A549 (cell line): ENCODE measurements around the gene GIT2. TPM values are rescaled to one million over a fixed set of nuclear protein-coding genes. Genes with fewer than 3 reads are reported as not detected.

Experiments
- ATAC-seq, 2 experiments: fragments of 200-7000 bp in 1 of 2; fragments of >200 bp in 1 of 2; cut with Nextera tagmentation in 1 of 2; cut with Tn5 transposase in 1 of 2; 3 replicates each; pipeline versions ENCODE4 v1.8.0 to v1.9.1; 2018 to 2020; ENCODE audit warnings: mild to moderate bottlenecking in 1 of 2, moderate library complexity in 1 of 2
- CTCF ChIA-PET: fragments of 300-600 bp; sonication (Branson Sonifier 250); formaldehyde crosslinking; extraction: SDS; loops from one replicate; lab custom pipeline; 2021; ENCODE audit warnings: antibody characterized with exemption, inconsistent platforms; lab: Yijun Ruan, JAX
- POLR2A ChIA-PET: fragments of 350-600 bp; formaldehyde crosslinking; extraction: SDS; loops from one replicate; lab custom pipeline; 2021; ENCODE audit warnings: antibody characterized with exemption, inconsistent platforms; lab: Yijun Ruan, JAX
- DNase-seq, 2 experiments: peaks; one replicate each; pipeline versions ENCODE4 v3.0.0 to v3.0.0-alpha.2; 2011 to 2016; ENCODE audit warnings: low read depth in 1 of 2, low spot score in 1 of 2
- FAIRE-seq: peaks from 2 replicates; lab custom pipeline; 2011; peaks lifted over from hg19 to GRCh38; lab: Jason Lieb, UNC
- H3K27ac ChIP-seq, 2 experiments: fragments of >200 bp; sonication (Bioruptor Twin); formaldehyde crosslinking; 3 replicates each; pipeline ENCODE4 v1.5.1; 2016 to 2017
- H3K4me1 ChIP-seq: fragments of >200 bp; sonication (Bioruptor Twin); formaldehyde crosslinking; 3 replicates; pipeline ENCODE4 v1.6.1; 2016
- H3K4me2 ChIP-seq: fragments of >200 bp; sonication (Bioruptor Twin); formaldehyde crosslinking; 3 replicates; pipeline ENCODE4 v1.6.1; 2016
- H3K4me3 ChIP-seq: fragments of >200 bp; sonication (Bioruptor Twin); formaldehyde crosslinking; 3 replicates; pipeline ENCODE4 v1.5.1; 2016
- H3K9me3 ChIP-seq: fragments of >200 bp; sonication (Bioruptor Twin); formaldehyde crosslinking; 3 replicates; pipeline ENCODE4 v1.6.1; 2016
- CHD2 ChIP-seq: fragments of 150-350 bp; IDR thresholded peaks from 2 replicates; pipeline ENCODE4 v1.6.1; 2014; ENCODE audit warnings: low read length; ENCODE audit not compliant: partially characterized antibody
- CHD4 ChIP-seq: fragments of 200-600 bp; sonication (generic); IDR thresholded peaks from 2 replicates; pipeline ENCODE4 v1.6.1; 2016; ENCODE audit warnings: antibody characterized with exemption, mild to moderate bottlenecking, borderline replicate concordance
- EP300 ChIP-seq, 2 experiments: fragments of >200 bp; sonication (Bioruptor Twin); formaldehyde crosslinking; IDR thresholded peaks; 2 replicates in 1 of 2; 3 replicates in 1 of 2; pipeline ENCODE4 v1.6.1; 2016 to 2017
- ESRRA ChIP-seq: fragments of 150-350 bp; IDR thresholded peaks from 2 replicates; pipeline ENCODE4 v1.6.1; 2014; ENCODE audit warnings: mild to moderate bottlenecking, low read length, borderline replicate concordance
- FOSB ChIP-seq: fragments of 250-450 bp; sonication (Bioruptor Pico); IDR thresholded peaks from 2 replicates; pipeline ENCODE4 v1.5.0; 2020; ENCODE audit warnings: mild to moderate bottlenecking, moderate library complexity
- FOSL2 ChIP-seq, 2 experiments: fragments of 450-650 bp in 1 of 2; fragments of >200 bp in 1 of 2; sonication (Bioruptor Twin) in 1 of 2; formaldehyde crosslinking; IDR thresholded peaks; 2 replicates each; pipeline versions ENCODE4 v1.5.0 to v1.6.1; 2016 to 2020; ENCODE audit warnings: mild to moderate bottlenecking in 1 of 2, moderate library complexity in 1 of 2
- GATA3 ChIP-seq: IDR thresholded peaks from 2 replicates; pipeline ENCODE4 v1.6.1; 2012; ENCODE audit warnings: borderline replicate concordance
- HOXB5 ChIP-seq: fragments of 250-450 bp; sonication (Bioruptor Pico); IDR thresholded peaks from 2 replicates; pipeline ENCODE4 v1.5.0; 2020; ENCODE audit warnings: mild to moderate bottlenecking, moderate library complexity
- NPAS2 ChIP-seq: fragments of 250-450 bp; sonication (Bioruptor Pico); IDR thresholded peaks from 2 replicates; pipeline ENCODE4 v1.8.0; 2022; ENCODE audit warnings: mild to moderate bottlenecking, moderate library complexity, borderline replicate concordance
- NR3C1 ChIP-seq: fragments of >200 bp; sonication (Bioruptor Twin); formaldehyde crosslinking; IDR thresholded peaks from 3 replicates; pipeline ENCODE4 v1.6.1; 2017
- PHF8 ChIP-seq: fragments of 200-600 bp; sonication (generic); IDR thresholded peaks from 2 replicates; pipeline ENCODE4 v1.6.1; 2016; ENCODE audit warnings: low read depth, mild to moderate bottlenecking, antibody characterized with exemption, moderate library complexity, borderline replicate concordance
- POLR2A ChIP-seq: IDR thresholded peaks from 2 replicates; pipeline ENCODE4 v1.6.1; 2012; ENCODE audit warnings: mild to moderate bottlenecking, low read length
- RAD21 ChIP-seq, 2 experiments: fragments of >200 bp in 1 of 2; sonication (Bioruptor Twin) in 1 of 2; formaldehyde crosslinking in 1 of 2; IDR thresholded peaks in 1 of 2; conservative IDR thresholded peaks in 1 of 2; 2 replicates in 1 of 2; 3 replicates in 1 of 2; pipeline ENCODE4 v1.6.1; 2012 to 2018; ENCODE audit warnings: inconsistent platforms in 1 of 2
- RARB ChIP-seq: fragments of 250-450 bp; sonication (Bioruptor Pico); IDR thresholded peaks from 2 replicates; pipeline ENCODE4 v1.8.0; 2021; ENCODE audit warnings: mild to moderate bottlenecking, moderate library complexity
- SMC3 ChIP-seq: fragments of >200 bp; sonication (Bioruptor Twin); formaldehyde crosslinking; IDR thresholded peaks from 3 replicates; pipeline ENCODE4 v1.6.1; 2018; ENCODE audit warnings: inconsistent platforms
- SREBF2 ChIP-seq: fragments of 450-650 bp; IDR thresholded peaks from 2 replicates; pipeline ENCODE4 v1.6.1; 2014; ENCODE audit warnings: mild to moderate bottlenecking, moderate library complexity
- TFCP2L1 ChIP-seq: fragments of 250-450 bp; sonication (Bioruptor Pico); IDR thresholded peaks from 2 replicates; pipeline ENCODE4 v1.5.0; 2021; ENCODE audit warnings: mild to moderate bottlenecking
- WGBS: methylation state at CpG from one replicate; pipeline ENCODE4 v1.1.6; 2017; ENCODE audit errors: missing lambda C conversion rate; 5-methylcytosine and 5-hydroxymethylcytosine counted together
- polyA plus RNA-seq, 4 experiments: library from polyadenylated mRNA; depleted of rRNA in 3 of 4; stranded (reverse); fragments of >200 nt; fragmentation: RNase III in 1 of 4; extraction: RNeasy Plus Mini Kit Qiagen cat#74134 plus additional on column Dnase treatment in 1 of 4; gene quantifications; 2 replicates in 3 of 4; 3 replicates in 1 of 4; pipeline ENCODE4 v1.2.3, GENCODE V29; 2011 to 2017
- TF ChIP-seq, protein P1 (sequence below): fragments of 450-650 bp; IDR thresholded peaks from 2 replicates; pipeline ENCODE4 v1.6.1; 2014; ENCODE audit warnings: antibody characterized with exemption
- TF ChIP-seq, protein P2 (sequence below): IDR thresholded peaks from 2 replicates; pipeline ENCODE4 v1.6.1; 2012
- TF ChIP-seq, protein P3 (sequence below): fragments of >200 bp; sonication (Bioruptor Twin); formaldehyde crosslinking; IDR thresholded peaks from 3 replicates; pipeline ENCODE4 v1.5.1; 2016

The GIT2 gene
- polyA plus RNA-seq, 2 of the 4 experiments (the other 2 are of a cell fraction): 18.5 to 38.0 TPM

DNA sequence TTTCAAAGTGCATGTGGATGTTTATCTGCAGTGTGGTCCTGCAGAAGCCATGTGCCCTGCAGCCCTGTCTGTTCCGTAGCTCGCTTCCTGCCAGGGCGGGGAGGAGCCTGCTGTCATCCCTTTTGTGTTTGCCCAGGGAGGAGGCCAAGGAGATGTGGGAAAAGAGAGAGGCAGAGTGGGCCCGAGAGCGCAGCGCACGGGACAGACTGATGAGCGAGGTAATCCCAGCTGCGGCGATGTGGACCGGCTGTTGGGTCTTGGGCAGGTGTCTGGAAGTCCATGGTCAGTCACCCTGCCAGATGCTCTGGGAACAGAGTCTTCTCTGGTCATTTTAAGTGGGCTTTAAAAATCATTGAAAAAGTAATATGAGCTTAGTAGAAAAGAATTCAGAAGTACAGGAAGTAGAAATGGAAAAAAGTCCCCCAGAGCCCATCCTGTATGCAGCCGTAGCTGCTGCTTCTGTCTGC, 83.3 kb downstream of the GIT2 start:
- Histone ChIP-seq H3K4me1 (no peaks in the 10 kb centered on the region), H3K4me2 (no peak overlapping the region), H3K9me3 (no peaks in the 10 kb centered on the region), H3K4me3 (no peak overlapping the region), H3K27ac (no peak overlapping the region)
- CTCF ChIA-PET: interaction anchor here (1.3 to 3.3 kb wide), 4 partner anchors 10 to 67 kb away, joined by 3 to 16 read pairs (median 4); no protein-coding TSS in a partner anchor
- FAIRE-seq: no peak
- TF ChIP-seq HOXB5 (CRISPR knock-in tag): no peak
- no peak for TF ChIP-seq GATA3
- no peak for TF ChIP-seq POLR2A
- no peak for TF ChIP-seq RARB (CRISPR knock-in tag)
- no peak for TF ChIP-seq CHD2
- no peak for TF ChIP-seq PHF8
- TF ChIP-seq TFCP2L1 (CRISPR knock-in tag): no peak
- no peak for TF ChIP-seq RAD21 (conservative IDR thresholded peaks at IDR 0.05 in 1 of 2, IDR thresholded peaks at IDR 0.05 in 1 of 2)
- no peak for TF ChIP-seq CHD4
- TF ChIP-seq NPAS2: no peak
- TF ChIP-seq ESRRA: no peak
- DNase-seq: no peak
- no peak for ATAC-seq
- 90% methylated on average over 12 of the region's 12 CpGs for WGBS
- POLR2A ChIA-PET: no interaction called here

DNA sequence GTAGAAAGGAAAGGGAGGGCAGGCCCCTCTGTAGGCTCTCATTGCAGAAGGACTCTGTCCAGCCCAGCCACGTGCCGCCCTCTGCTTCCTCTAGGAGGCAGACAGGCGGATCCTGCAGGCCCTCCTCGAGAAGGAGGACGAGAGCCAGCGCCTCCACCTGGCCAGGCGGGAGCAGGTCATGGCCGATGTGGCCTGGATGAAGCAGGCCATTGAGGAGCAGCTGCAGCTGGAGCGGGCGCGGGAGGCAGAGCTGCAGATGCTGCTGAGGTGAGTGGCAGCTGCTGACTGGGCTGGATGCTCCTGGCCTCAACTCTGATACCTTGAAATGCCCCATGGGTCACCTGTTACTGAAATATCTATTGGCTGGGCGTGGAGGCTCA, 85.2 kb downstream of the GIT2 start:
- no peaks in the 10 kb centered on the region for H3K9me3 ChIP-seq
- H3K4me2 ChIP-seq: no peak overlapping the region
- CTCF ChIA-PET: interaction anchor here (0.7 to 2.3 kb wide), 10 partner anchors 10 to 520 kb away, joined by 3 to 8 read pairs (median 4); partner anchors contain the start of genes GLTP and TCHP
- DNase-seq: peak; percentile 81 to 83
- FAIRE-seq: no peak
- WGBS: 72% methylated on average over 11 of the region's 12 CpGs
- peak; percentile 20; the same call in 1 of the 3 replicates for TF ChIP-seq SMC3
- TF ChIP-seq RAD21 (conservative IDR thresholded peaks at IDR 0.05 in 1 of 2, IDR thresholded peaks at IDR 0.05 in 1 of 2): peak in 1 of 2 experiments; percentile 36; a peak in 2 of 5 replicates
- TF ChIP-seq FOSL2 (IDR thresholded peaks at IDR 0.05): no peak
- TF ChIP-seq FOSL2 (CRISPR knock-in tag; IDR thresholded peaks at IDR 0.05): 0 out of 2 replicates have a peak, but pooled peaks have one; percentile 15
- TF ChIP-seq SREBF2: no peak
- TF ChIP-seq, protein P1, sequence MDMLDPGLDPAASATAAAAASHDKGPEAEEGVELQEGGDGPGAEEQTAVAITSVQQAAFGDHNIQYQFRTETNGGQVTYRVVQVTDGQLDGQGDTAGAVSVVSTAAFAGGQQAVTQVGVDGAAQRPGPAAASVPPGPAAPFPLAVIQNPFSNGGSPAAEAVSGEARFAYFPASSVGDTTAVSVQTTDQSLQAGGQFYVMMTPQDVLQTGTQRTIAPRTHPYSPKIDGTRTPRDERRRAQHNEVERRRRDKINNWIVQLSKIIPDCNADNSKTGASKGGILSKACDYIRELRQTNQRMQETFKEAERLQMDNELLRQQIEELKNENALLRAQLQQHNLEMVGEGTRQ: peak; percentile 24; the same call in 1 of the 2 replicates
- TF ChIP-seq, protein P2, sequence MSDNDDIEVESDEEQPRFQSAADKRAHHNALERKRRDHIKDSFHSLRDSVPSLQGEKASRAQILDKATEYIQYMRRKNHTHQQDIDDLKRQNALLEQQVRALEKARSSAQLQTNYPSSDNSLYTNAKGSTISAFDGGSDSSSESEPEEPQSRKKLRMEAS: peak; percentile 61
- TF ChIP-seq, protein P3, sequence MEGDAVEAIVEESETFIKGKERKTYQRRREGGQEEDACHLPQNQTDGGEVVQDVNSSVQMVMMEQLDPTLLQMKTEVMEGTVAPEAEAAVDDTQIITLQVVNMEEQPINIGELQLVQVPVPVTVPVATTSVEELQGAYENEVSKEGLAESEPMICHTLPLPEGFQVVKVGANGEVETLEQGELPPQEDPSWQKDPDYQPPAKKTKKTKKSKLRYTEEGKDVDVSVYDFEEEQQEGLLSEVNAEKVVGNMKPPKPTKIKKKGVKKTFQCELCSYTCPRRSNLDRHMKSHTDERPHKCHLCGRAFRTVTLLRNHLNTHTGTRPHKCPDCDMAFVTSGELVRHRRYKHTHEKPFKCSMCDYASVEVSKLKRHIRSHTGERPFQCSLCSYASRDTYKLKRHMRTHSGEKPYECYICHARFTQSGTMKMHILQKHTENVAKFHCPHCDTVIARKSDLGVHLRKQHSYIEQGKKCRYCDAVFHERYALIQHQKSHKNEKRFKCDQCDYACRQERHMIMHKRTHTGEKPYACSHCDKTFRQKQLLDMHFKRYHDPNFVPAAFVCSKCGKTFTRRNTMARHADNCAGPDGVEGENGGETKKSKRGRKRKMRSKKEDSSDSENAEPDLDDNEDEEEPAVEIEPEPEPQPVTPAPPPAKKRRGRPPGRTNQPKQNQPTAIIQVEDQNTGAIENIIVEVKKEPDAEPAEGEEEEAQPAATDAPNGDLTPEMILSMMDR: peak; percentile 40; the same call in 2 of the 3 replicates
- TF ChIP-seq EP300 (IDR thresholded peaks at IDR 0.05): no peak
- H3K27ac ChIP-seq: no peak overlapping the region
- ATAC-seq: peak; percentile 78 to 96
- POLR2A ChIA-PET: no interaction called here
- no peaks in the 10 kb centered on the region for H3K4me1 ChIP-seq
- H3K4me3 ChIP-seq: no peak overlapping the region

DNA sequence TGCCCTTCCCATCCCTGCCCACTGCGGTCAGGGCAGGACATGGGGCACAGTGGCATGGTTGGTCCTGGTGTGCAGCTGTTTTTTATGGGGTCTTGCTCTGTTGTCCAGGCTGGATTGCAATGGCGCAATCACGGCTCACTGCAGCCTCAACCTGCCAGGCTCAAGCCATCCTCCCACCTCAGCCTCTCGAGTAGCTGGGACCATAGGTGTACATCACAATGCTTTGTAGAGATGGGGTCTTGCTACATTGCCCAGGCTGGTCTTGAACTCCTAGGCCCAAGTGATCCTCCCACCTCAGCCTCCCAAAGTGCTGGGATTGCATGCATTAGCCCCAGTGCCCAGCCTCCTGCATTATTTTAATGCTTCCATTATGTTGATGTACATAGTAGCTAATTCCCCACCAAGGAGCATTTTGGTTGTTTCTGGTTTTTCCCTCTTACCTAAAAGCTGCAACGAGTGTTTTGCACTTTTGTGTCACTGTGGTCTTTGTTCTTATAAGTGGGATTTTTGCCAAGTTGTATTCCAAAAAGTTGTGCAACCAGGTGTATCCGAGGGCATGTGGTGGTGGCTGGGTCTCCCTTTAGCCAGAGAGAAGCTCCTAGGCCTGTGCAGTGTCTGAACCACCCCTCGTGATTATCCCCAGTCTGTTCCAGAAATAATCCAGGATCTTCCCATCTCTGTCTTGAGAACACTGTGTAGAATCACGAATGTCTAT, 85.8 kb downstream of the GIT2 start:
- ATAC-seq (no peak), FAIRE-seq (no peak), DNase-seq (no peak)
- Histone ChIP-seq H3K27ac (no peak overlapping the region), H3K4me2 (no peak overlapping the region), H3K9me3 (no peaks in the 10 kb centered on the region), H3K4me3 (no peak overlapping the region), H3K4me1 (no peaks in the 10 kb centered on the region)
- TF ChIP-seq NR3C1 (no peak), FOSB (no peak)
- POLR2A ChIA-PET: no interaction called here
- CTCF ChIA-PET: interaction anchor here (0.6 to 2.3 kb wide), 11 partner anchors 9 to 865 kb away, joined by 3 to 8 read pairs (median 4); partner anchors contain the start of genes GLTP and TCHP
- WGBS: 80% methylated on average over 8 of the region's 8 CpGs
